GM12878 (cell line): ENCODE data around the gene FRAS1. TPM values are rescaled to one million over a fixed set of nuclear protein-coding genes. Genes with fewer than 3 reads are reported as not detected.

Experiments
- ATAC-seq: fragments of 200-7000 bp; cut with Tn5 transposase; 3 replicates; pipeline ENCODE4 v1.9.1; 2020; ENCODE audit warnings: mild to moderate bottlenecking, moderate library complexity
- BruUV-seq: library from RNA; stranded (reverse); fragments of 400-500 nt; replicated peaks from 2 replicates; lab custom pipeline; 2021; lab: Mats Ljungman, UMichigan
- CTCF ChIA-PET: fragments of 300-600 bp; sonication (Branson Sonifier 250); formaldehyde crosslinking; extraction: SDS; loops from one replicate; lab custom pipeline; 2021; ENCODE audit warnings: inconsistent platforms; lab: Yijun Ruan, JAX
- POLR2A ChIA-PET: fragments of 350-600 bp; formaldehyde crosslinking; extraction: SDS; loops from one replicate; lab custom pipeline; 2021; ENCODE audit warnings: inconsistent platforms; lab: Charles Lee
- RAD21 ChIA-PET: fragments of 300-600 bp; sonication (Branson Sonifier 250); formaldehyde crosslinking; loops from one replicate; lab custom pipeline; 2023; ENCODE audit warnings: antibody characterized with exemption; ENCODE audit not compliant: unreplicated experiment; lab: Charles Lee
- SMC1A ChIA-PET: fragments of 300-600 bp; sonication (Branson Sonifier 250); formaldehyde crosslinking; loops from one replicate; lab custom pipeline; 2023; ENCODE audit not compliant: unreplicated experiment, uncharacterized antibody; lab: Charles Lee
- DNase-seq: peaks from one replicate; pipeline ENCODE4 v3.0.0-alpha.2; 2011; ENCODE audit warnings: low read depth, low spot score
- FAIRE-seq: peaks from 3 replicates; lab custom pipeline; 2011; peaks lifted over from hg19 to GRCh38; lab: Jason Lieb, UNC
- H2AFZ ChIP-seq: 2 replicates; pipeline ENCODE4 v1.6.0; 2011; ENCODE audit warnings: low read depth, low read length, control low read depth; ENCODE audit not compliant: control insufficient read depth
- H3K27ac ChIP-seq: 2 replicates; pipeline ENCODE4 v1.5.1; 2011; ENCODE audit warnings: control low read depth; ENCODE audit not compliant: control insufficient read depth, insufficient read depth
- H3K27me3 ChIP-seq, 2 experiments: replicated peaks in 1 of 2; 2 replicates each; pipeline versions ENCODE4 v1.6.0 to v1.6.1; 2011; ENCODE audit warnings: low read length in 1 of 2; ENCODE audit not compliant: control insufficient read depth in 2 of 2, insufficient read depth in 2 of 2
- H3K36me3 ChIP-seq, 2 experiments: 2 replicates each; pipeline ENCODE4 v1.5.1; 2011; ENCODE audit warnings: low read length in 1 of 2; ENCODE audit not compliant: control insufficient read depth in 2 of 2, insufficient read depth in 2 of 2
- H3K4me1 ChIP-seq: 2 replicates; pipeline ENCODE4 v1.6.1; 2011; ENCODE audit warnings: mild to moderate bottlenecking, low read length, moderate library complexity, mixed read lengths; ENCODE audit not compliant: control insufficient read depth, insufficient read depth
- H3K4me2 ChIP-seq: 2 replicates; pipeline ENCODE4 v1.6.0; 2011; ENCODE audit warnings: control low read depth; ENCODE audit not compliant: control insufficient read depth, insufficient read depth
- H3K4me3 ChIP-seq: fragments of 200-600 bp; sonication (generic); 2 replicates; pipeline ENCODE4 v1.5.1; 2016
- H3K79me2 ChIP-seq: 2 replicates; pipeline ENCODE4 v1.6.0; 2011; ENCODE audit warnings: low read length; ENCODE audit not compliant: control insufficient read depth, insufficient read depth
- H3K9ac ChIP-seq: 2 replicates; pipeline ENCODE4 v1.8.0; 2011; ENCODE audit warnings: low read length, control low read depth, mixed read lengths; ENCODE audit not compliant: control insufficient read depth, insufficient read depth
- H3K9me3 ChIP-seq: replicated peaks from 3 replicates; pipeline ENCODE4 v1.5.1; 2011; ENCODE audit warnings: mild to moderate bottlenecking, low read length; ENCODE audit not compliant: control insufficient read depth, insufficient read depth
- H4K20me1 ChIP-seq: 2 replicates; pipeline ENCODE4 v1.6.0; 2011; ENCODE audit not compliant: control insufficient read depth, insufficient read depth
- BCL11A ChIP-seq: IDR thresholded peaks from 2 replicates; pipeline ENCODE4 v1.6.1; 2011; ENCODE audit warnings: low read depth, low read length
- BHLHE40 ChIP-seq, 2 experiments: fragments of 450-650 bp in 1 of 2; IDR thresholded peaks; 2 replicates each; pipeline ENCODE4 v1.6.1; 2011 to 2017; ENCODE audit warnings: low read depth in 2 of 2, borderline replicate concordance in 1 of 2, improper control_type of control experiment in 1 of 2, low read length in 1 of 2, mild to moderate bottlenecking in 1 of 2
- CHD4 ChIP-seq: fragments of 200-600 bp; sonication (generic); IDR thresholded peaks from 2 replicates; pipeline ENCODE4 v1.6.1; 2016; ENCODE audit warnings: mild to moderate bottlenecking
- E2F4 ChIP-seq: IDR thresholded peaks from 2 replicates; pipeline ENCODE4 v1.6.1; 2012; ENCODE audit warnings: low read depth, low read length, improper control_type of control experiment
- FOS ChIP-seq: IDR thresholded peaks from 3 replicates; pipeline ENCODE4 v1.6.1; 2011; ENCODE audit warnings: borderline replicate concordance; ENCODE audit not compliant: insufficient read length; ENCODE audit errors: extremely low read depth
- LARP7 ChIP-seq: fragments of 450-650 bp; IDR thresholded peaks from 2 replicates; pipeline ENCODE4 v1.6.1; 2017; ENCODE audit warnings: mild to moderate bottlenecking
- MAX ChIP-seq: IDR thresholded peaks from 2 replicates; pipeline ENCODE4 v1.6.1; 2012; ENCODE audit warnings: low read depth, low read length, improper control_type of control experiment
- NR2C2 ChIP-seq: IDR thresholded peaks from 2 replicates; pipeline ENCODE4 v1.6.1; 2011; ENCODE audit warnings: borderline replicate concordance, low read depth; ENCODE audit not compliant: control insufficient read depth, insufficient read length
- NR2F1 ChIP-seq: fragments of 450-650 bp; conservative IDR thresholded peaks from 2 replicates; pipeline ENCODE4 v1.6.1; 2017; ENCODE audit warnings: mild to moderate bottlenecking
- PAX5 ChIP-seq: IDR thresholded peaks from 2 replicates; pipeline ENCODE4 v1.6.1; 2011; ENCODE audit warnings: low read depth, low read length, borderline replicate concordance
- RB1 ChIP-seq: fragments of 450-650 bp; formaldehyde crosslinking; IDR thresholded peaks from 2 replicates; pipeline ENCODE4 v1.6.1; 2017; ENCODE audit warnings: mild to moderate bottlenecking, borderline replicate concordance
- RELB ChIP-seq: fragments of 450-650 bp; IDR thresholded peaks from 2 replicates; pipeline ENCODE4 v1.6.1; 2017; ENCODE audit warnings: low read depth, mild to moderate bottlenecking, moderate library complexity
- SRF ChIP-seq, 2 experiments: IDR thresholded peaks; 2 replicates each; pipeline ENCODE4 v1.6.1; 2011; ENCODE audit warnings: low read depth in 2 of 2, low read length in 2 of 2, mild to moderate bottlenecking in 1 of 2, moderate library complexity in 1 of 2
- SUZ12 ChIP-seq: fragments of 200-600 bp; sonication (generic); IDR thresholded peaks from one replicate; pipeline ENCODE4 v1.6.1; 2018; ENCODE audit warnings: antibody characterized with exemption, mild to moderate bottlenecking; ENCODE audit not compliant: unreplicated experiment
- ZBED1 ChIP-seq: IDR thresholded peaks from 2 replicates; pipeline ENCODE4 v1.6.1; 2016; ENCODE audit warnings: borderline replicate concordance
- WGBS: methylation state at CpG from one replicate; pipeline ENCODE4 v1.1.6; 2016; ENCODE audit warnings: low lambda C conversion rate; ENCODE audit not compliant: insufficient replicate concordance, insufficient coverage; ENCODE audit errors: missing lambda C conversion rate; 5-methylcytosine and 5-hydroxymethylcytosine counted together
- in situ Hi-C: fragments of 300-500 bp; cut with MboI; formaldehyde crosslinking; loops from 9 replicates; pipeline ENCODE4 v1.14.3; 2018; ENCODE audit warnings: mixed read lengths
- intact Hi-C: fragments of 100-400 bp; cut with micrococcal nuclease; formaldehyde crosslinking; loops from one replicate; pipeline ENCODE4 v1.14.2; 2022; ENCODE audit not compliant: unreplicated experiment
- polyA plus RNA-seq, 11 experiments: library from polyadenylated mRNA; depleted of rRNA in 4 of 11; unstranded in 6 of 11; stranded (reverse) in 5 of 11; fragments of >200 nt; fragmentation: Nextera tagmentation in 4 of 11; fragmentation: Illumina TruSeq in 1 of 11; extraction: Ambion mirVana in 4 of 11; extraction: Trizol in 1 of 11; gene quantifications; 1 replicate in 1 of 11; 2 replicates in 10 of 11; pipeline versions ENCODE4 v1.2.1 to v1.2.3, GENCODE V29; 2011 to 2016; ENCODE audit warnings: inconsistent platforms in 2 of 11, missing spikeins in 2 of 11, low read depth in 1 of 11
- total RNA-seq, 4 experiments: library from RNA; depleted of rRNA in 3 of 4; stranded (reverse); fragments of >200 nt in 3 of 4; fragmentation: Illumina TruSeq in 1 of 4; extraction: Trizol in 1 of 4; gene quantifications; 2 replicates each; pipeline versions ENCODE4 v1.2.1 to v1.2.3, GENCODE V29; 2013 to 2021

FRAS1 gene
- total and polyA plus RNA-seq, 10 of the 15 experiments (the other 5 are each of a cell fraction or from before 2014, with no cell fraction given): 0.08 to 11.7 (median 0.20) TPM

- TF ChIP-seq BCL11A (no peak), PAX5 (no peak), RELB (no peak), MAX (no peak), NR2F1 (no peak), ZBED1 (no peak), NR2C2 (no peak), BHLHE40 (IDR thresholded peaks at IDR 0.05; ENCODE audit: borderline replicate concordance in 1 of 2, low read depth in 2 of 2, low read length in 1 of 2) (no peak), RB1 (no peak), LARP7 (no peak), SUZ12 (no peak), SRF (IDR thresholded peaks at IDR 0.05; ENCODE audit: low read depth in 2 of 2, low read length in 2 of 2) (no peak), E2F4 (no peak), CHD4 (no peak), FOS (no peak)
- ATAC-seq (no peak), FAIRE-seq (no peak), DNase-seq (no peak)
- Histone ChIP-seq H3K4me1 (no peaks in the 10 kb centered on the region), H3K27me3 (peaks cover 0 to 4% of the 10 kb centered on the region in 2 experiments; a peak in 1 of 4 replicates), H3K9me3 (no peaks in the 10 kb centered on the region; the same call in 2 of the 3 replicates), H3K9ac (no peak overlapping the region), H3K4me2 (no peak overlapping the region), H3K79me2 (no peaks in the 10 kb centered on the region), H3K36me3 (no peaks in the 10 kb centered on the region), H3K4me3 (no peak overlapping the region), H2AFZ (no peak overlapping the region), H4K20me1 (no peaks in the 10 kb centered on the region), H3K27ac (no peak overlapping the region)
- SMC1A ChIA-PET: no interaction called here
- no TSS peak for BruUV-seq
- CTCF ChIA-PET: no interaction called here
- POLR2A ChIA-PET: no interaction called here
- WGBS: 0% methylated on average over 1 of the region's 1 CpG
- in situ Hi-C loops (no loop called here), intact Hi-C loops (loop anchor here (10.0 kb wide), 1 partner anchor 546 kb away; no protein-coding TSS in a partner anchor)
- RAD21 ChIA-PET: no interaction called here
Observed at GRCh38 chr4:78510681-78511080, 453.6 kb downstream of the FRAS1 start.
